ENCODE results near the gene TEKTIP1. TPM values are rescaled to one million over a fixed set of nuclear protein-coding genes. Genes with fewer than 3 reads are reported as not detected.

Gene TEKTIP1
- total RNA-seq, 1 donor from 2014 or later = 0.35 TPM

DNA sequence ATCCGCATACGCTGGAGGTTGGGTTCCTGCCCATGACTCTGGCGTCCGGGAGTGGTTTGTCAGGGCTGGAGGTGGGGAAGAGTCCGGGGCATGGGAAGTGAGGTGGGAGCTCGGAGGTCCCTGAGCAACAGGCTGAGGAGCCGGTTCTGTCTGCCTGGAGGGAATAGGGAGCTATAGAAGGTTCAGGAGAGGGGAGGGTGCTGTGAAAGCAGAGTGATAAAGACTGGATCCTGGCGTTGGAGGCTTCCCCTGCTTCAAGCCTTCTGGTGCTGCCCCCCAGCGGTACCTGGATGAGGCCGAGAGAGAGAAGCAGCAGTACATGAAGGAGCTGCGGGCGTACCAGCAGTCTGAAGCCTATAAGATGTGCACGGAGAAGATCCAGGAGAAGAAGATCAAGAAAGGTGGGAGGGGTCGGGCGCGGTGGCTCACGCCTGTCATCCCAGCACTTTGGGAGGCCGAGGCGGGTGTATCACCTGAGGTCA lies 36.3 kb downstream of the TEKTIP1 start:
- no peak overlapping the region for H3K27ac Mint-ChIP-seq (ENCODE audit: unreplicated experiment)
- H3K9me3 Mint-ChIP-seq (ENCODE audit: low read depth) = no peaks in the 10 kb centered on the region
- TF ChIP-seq, protein P1, sequence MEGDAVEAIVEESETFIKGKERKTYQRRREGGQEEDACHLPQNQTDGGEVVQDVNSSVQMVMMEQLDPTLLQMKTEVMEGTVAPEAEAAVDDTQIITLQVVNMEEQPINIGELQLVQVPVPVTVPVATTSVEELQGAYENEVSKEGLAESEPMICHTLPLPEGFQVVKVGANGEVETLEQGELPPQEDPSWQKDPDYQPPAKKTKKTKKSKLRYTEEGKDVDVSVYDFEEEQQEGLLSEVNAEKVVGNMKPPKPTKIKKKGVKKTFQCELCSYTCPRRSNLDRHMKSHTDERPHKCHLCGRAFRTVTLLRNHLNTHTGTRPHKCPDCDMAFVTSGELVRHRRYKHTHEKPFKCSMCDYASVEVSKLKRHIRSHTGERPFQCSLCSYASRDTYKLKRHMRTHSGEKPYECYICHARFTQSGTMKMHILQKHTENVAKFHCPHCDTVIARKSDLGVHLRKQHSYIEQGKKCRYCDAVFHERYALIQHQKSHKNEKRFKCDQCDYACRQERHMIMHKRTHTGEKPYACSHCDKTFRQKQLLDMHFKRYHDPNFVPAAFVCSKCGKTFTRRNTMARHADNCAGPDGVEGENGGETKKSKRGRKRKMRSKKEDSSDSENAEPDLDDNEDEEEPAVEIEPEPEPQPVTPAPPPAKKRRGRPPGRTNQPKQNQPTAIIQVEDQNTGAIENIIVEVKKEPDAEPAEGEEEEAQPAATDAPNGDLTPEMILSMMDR (IDR thresholded peaks at IDR 0.05) = peak; percentile 70
- H3K4me1 Mint-ChIP-seq (ENCODE audit: low read depth) = peaks cover 25% of the 10 kb centered on the region
- no peak for DNase-seq (ENCODE audit: low spot score)
- peaks cover 6% of the 10 kb centered on the region for H3K36me3 Mint-ChIP-seq (ENCODE audit: low read depth)
- no peaks in the 10 kb centered on the region for H3K27me3 Mint-ChIP-seq (ENCODE audit: low read depth)
- H3K4me3 Mint-ChIP-seq (ENCODE audit: unreplicated experiment) = no peak overlapping the region

DNA sequence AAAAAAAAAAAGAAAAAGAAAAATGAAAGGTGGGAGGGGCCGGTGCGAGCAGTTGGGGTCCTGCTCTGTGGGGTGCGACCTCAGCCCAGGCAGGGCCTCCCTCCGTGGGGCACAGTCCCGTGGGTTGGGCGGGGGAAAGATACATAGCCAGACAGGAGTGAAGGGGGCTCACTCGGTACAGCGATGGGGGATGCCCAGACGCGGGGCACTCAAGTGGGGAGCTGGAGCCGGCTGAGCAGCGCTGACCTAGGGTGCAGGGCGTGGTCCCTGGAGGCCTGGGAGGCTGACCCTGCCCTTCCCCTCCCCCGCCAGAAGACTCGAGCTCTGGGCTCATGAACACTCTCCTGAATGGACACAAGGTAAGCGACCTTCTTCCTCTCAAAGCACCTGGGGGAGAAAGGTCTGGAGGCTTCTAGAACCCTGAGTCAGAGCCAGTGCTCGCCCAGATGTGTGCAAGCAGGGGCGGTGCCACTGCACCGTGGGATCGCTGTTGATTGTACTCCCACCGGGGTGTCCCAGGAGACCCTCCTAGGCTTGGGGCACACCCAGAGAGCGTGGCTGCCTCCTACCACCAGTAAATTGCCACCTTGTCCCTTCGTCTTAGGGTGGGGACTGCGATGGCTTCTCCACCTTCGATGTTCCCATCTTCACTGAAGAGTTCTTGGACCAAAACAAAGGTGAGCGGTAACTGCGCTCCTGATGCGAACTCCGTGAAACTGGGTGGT lies 37.1 kb downstream of the TEKTIP1 start:
- no peak for DNase-seq (ENCODE audit: low spot score)
- Mint-ChIP-seq H3K4me3 (ENCODE audit: unreplicated experiment) (no peak overlapping the region), H3K36me3 (ENCODE audit: low read depth) (peaks cover 6% of the 10 kb centered on the region), H3K4me1 (ENCODE audit: low read depth) (peaks cover 34% of the 10 kb centered on the region), H3K27ac (ENCODE audit: unreplicated experiment) (no peak overlapping the region), H3K27me3 (ENCODE audit: low read depth) (no peaks in the 10 kb centered on the region), H3K9me3 (ENCODE audit: low read depth) (no peaks in the 10 kb centered on the region)
- TF ChIP-seq, protein P1 (IDR thresholded peaks at IDR 0.05) = no peak

DNA sequence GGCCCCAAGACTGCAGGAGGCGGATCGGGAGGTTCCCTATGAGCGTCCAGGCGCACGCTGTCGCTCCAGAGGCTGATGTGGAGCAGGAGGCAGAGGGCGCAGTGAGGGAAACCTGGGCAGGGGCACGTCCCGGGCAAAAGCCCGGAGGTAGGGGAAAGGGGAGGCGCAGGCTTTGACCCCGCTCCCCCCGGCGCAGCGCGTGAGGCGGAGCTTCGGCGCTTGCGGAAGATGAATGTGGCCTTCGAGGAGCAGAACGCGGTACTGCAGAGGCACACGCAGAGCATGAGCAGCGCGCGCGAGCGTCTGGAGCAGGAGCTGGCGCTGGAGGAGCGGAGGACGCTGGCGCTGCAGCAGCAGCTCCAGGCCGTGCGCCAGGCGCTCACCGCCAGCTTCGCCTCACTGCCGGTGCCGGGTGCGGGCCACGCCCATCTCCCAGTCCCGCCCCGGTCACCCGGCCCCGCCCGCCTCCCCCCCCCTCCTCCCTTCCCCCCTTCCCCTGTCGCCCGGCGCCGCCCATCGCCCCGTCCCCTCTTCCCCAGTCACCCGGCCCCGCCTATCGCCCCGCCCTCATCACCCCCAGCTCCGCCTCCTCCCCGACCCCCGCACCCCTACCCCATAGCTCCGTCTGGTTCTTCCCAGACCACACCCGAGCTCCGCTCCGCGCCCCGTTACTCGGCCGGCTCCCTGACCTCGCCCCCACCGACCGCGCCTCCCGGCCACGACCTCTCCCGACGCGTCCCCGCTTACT lies 37.9 kb downstream of the TEKTIP1 start:
- peaks cover 6% of the 10 kb centered on the region for H3K36me3 Mint-ChIP-seq (ENCODE audit: low read depth)
- peaks cover 30% of the 10 kb centered on the region for H3K4me1 Mint-ChIP-seq (ENCODE audit: low read depth)
- H3K27ac Mint-ChIP-seq (ENCODE audit: unreplicated experiment) = no peak overlapping the region
- DNase-seq (ENCODE audit: low spot score) = no peak
- no peak overlapping the region for H3K4me3 Mint-ChIP-seq (ENCODE audit: unreplicated experiment)
- H3K9me3 Mint-ChIP-seq (ENCODE audit: low read depth) = no peaks in the 10 kb centered on the region
- H3K27me3 Mint-ChIP-seq (ENCODE audit: low read depth) = no peaks in the 10 kb centered on the region
- TF ChIP-seq, protein P1 (IDR thresholded peaks at IDR 0.05) = no peak

DNA sequence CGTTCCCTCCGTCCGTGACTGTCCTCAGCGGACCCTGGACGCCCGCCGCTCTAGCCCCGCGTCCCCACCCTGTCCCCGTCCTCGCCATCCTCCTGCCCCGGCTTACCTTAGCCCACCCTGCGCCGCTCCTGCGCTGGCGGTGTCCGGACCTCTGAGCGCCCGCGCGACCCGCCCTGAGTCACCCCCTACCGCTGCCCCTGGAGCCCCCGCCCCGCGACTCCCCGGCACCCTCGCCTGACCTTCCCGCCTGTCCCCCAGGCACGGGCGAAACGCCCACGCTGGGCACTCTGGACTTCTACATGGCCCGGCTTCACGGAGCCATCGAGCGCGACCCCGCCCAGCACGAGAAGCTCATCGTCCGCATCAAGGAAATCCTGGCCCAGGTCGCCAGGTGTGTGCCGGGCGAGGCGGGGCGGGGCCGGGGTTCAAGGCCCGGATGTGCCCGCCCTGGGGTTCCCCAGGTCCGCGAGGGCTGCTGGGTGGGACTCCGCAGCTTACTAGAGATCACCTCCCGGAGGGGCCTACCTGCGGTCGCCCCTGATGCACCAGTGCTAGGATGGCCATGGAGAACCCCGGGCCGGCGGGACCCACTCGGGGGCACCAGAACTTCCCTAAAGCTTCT lies 38.9 kb downstream of the TEKTIP1 start:
- Mint-ChIP-seq H3K27ac (ENCODE audit: unreplicated experiment) (no peak overlapping the region), H3K9me3 (ENCODE audit: low read depth) (no peaks in the 10 kb centered on the region), H3K4me1 (ENCODE audit: low read depth) (peaks cover 26% of the 10 kb centered on the region), H3K36me3 (ENCODE audit: low read depth) (peaks cover 6% of the 10 kb centered on the region), H3K27me3 (ENCODE audit: low read depth) (no peaks in the 10 kb centered on the region), H3K4me3 (ENCODE audit: unreplicated experiment) (no peak overlapping the region)
- TF ChIP-seq, protein P1 (IDR thresholded peaks at IDR 0.05) = no peak
- DNase-seq (ENCODE audit: low spot score) = no peak

DNA sequence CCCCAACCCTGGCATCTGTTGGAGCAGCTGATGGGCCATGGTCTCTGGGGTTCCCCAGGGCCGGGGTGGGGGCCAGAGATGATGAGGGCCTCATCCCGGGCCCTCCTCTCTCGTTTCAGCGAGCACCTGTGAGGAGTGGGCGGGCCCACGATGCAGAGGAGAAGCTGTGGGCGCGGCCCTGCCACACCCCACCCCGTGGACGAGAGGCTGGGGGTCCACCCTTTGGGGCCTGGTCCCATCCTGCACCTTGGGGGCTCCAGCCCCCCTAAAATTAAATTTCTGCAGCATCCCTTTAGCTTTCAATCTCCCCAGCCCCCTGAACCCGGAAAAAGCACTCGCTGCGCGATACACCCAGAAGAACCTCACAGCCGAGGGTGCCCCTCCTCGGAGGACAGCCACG lies 39.4 kb downstream of the TEKTIP1 start:
- no peak overlapping the region for H3K4me3 Mint-ChIP-seq (ENCODE audit: unreplicated experiment)
- H3K4me1 Mint-ChIP-seq (ENCODE audit: low read depth) = peaks cover 26% of the 10 kb centered on the region
- TF ChIP-seq, protein P1 (IDR thresholded peaks at IDR 0.05) = no peak
- H3K27ac Mint-ChIP-seq (ENCODE audit: unreplicated experiment) = no peak overlapping the region
- no peaks in the 10 kb centered on the region for H3K27me3 Mint-ChIP-seq (ENCODE audit: low read depth)
- no peaks in the 10 kb centered on the region for H3K9me3 Mint-ChIP-seq (ENCODE audit: low read depth)
- H3K36me3 Mint-ChIP-seq (ENCODE audit: low read depth) = peaks cover 6% of the 10 kb centered on the region
- no peak for DNase-seq (ENCODE audit: low spot score)
